HG03432 (cell line): ENCODE results near the gene MX2.
"Not testable (repeated sequence)": the region's sequence is repeated elsewhere in the genome, so short reads cannot be mapped to it uniquely, and the experiment has no call there.

Source experiments
- ATAC-seq: cut with Tn5 transposase; IDR thresholded peaks from one replicate; pipeline ENCODE4 v1.9.1; 2021; ENCODE audit warnings: mild to moderate bottlenecking, moderate library complexity; ENCODE audit not compliant: unreplicated experiment

Gene MX2

GRCh38 chr21:41410767-41411448 is 49.1 kb downstream of the MX2 start:
- no peak for ATAC-seq

- ATAC-seq = peak; percentile 47
Measured at GRCh38 chr21:41411449-41412089, 49.7 kb downstream of the MX2 start.

DNA sequence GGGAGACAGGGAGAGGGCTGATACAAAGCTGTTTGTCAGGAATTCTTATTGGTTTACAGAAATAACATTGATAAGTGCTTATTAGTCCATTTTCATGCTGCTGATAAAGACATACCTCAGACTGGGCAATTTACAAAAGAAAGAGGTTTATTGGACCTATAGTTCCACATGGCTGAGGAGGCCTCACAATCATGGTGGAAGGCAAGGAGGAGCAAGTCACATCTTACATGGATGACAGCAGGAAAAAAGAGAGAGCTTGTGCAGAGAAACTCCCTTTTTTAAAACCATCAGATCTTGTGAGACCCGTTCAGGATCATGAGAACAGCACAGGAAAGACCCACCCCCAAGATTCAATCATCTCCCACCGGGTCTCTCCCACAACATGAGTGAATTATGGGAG is 55.7 kb downstream of the MX2 start:
- ATAC-seq = not testable (repeated sequence)

GRCh38 chr21:41418393-41418792 is 56.6 kb downstream of the MX2 start:
- ATAC-seq = no peak

DNA sequence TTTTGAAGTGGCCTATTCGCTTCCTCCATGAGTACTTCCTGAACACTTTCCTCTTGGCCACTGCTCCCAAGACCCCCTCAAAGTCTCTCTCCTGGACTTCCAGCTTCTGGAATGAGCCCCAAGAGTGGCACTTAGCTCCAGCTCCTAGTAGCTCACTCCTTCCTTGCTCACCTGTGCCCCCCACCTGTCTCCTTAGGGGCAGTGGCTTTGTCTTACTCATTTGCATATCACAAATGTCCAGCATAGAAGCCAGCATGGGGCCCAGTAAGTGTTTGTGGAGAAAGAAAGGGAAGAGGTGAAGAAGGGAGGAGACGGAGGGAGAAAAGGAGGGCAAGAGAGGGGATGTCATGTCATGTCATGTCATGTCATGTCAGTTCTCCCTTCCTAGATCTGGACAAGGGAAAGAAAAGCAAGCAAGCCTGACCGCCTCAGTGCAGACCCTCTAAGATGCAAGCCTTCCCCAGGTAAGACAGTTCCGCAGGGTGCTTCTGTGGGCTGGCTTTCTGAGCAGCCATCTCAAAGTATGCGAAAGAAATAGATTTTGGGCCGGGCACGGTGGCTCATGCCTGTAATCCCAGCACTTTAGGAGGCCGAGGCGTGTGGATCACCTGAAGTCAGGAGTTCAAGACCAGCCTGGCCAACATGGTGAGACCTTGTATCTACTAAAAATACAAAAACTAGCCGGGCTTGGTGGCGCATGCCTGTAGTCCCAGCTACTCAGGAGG is 57.3 kb downstream of the MX2 start:
- no peak for ATAC-seq

DNA sequence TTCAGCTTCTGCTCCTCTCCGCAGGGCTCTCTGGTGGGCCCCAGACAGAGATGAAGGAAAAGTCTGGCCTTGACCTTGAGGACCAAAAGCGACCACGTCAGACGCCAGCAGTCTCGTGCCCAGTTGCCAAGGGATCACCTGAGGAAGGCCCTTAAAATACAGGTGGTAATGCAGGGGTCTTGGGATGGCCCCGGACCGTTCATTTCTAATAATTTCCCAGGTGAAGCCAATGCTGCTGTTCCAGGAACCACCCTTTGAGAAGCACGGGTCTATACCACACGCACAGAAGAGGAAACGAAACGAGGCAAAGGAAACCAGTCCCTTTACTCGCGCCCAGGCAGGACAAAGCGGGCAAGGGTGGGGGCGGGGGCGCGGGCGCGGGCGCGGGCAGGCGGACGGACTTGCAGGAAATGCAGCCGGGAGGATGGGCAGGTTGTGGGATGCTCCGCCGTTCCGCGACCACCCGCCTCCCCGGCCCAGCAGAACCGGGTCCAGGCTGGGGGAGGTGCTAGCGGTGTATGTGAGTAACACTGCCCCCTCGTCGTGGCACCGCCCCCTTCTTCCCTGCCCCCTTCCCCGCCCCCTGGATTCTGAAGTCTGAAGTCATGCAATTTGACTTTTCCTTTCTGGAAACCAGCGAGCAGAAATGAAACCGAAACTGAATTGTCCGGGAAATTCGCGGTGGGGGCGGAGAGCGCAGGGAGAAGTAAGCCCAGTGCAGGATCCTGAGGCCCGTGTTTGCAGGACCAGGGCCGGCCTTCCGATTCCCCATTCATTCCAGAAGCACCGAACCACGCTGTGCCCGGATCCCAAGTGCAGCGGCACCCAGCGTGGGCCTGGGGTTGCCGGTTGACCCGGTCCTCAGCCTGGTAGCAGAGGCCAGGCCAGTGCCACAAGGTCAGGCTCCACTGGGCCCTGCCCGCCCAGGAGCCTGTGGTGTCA is 58.4 kb downstream of the MX2 start:
- peak; percentile 86 for ATAC-seq

- not testable (repeated sequence) for ATAC-seq
Measured at GRCh38 chr21:41420998-41421397, 59.2 kb downstream of the MX2 start.

DNA sequence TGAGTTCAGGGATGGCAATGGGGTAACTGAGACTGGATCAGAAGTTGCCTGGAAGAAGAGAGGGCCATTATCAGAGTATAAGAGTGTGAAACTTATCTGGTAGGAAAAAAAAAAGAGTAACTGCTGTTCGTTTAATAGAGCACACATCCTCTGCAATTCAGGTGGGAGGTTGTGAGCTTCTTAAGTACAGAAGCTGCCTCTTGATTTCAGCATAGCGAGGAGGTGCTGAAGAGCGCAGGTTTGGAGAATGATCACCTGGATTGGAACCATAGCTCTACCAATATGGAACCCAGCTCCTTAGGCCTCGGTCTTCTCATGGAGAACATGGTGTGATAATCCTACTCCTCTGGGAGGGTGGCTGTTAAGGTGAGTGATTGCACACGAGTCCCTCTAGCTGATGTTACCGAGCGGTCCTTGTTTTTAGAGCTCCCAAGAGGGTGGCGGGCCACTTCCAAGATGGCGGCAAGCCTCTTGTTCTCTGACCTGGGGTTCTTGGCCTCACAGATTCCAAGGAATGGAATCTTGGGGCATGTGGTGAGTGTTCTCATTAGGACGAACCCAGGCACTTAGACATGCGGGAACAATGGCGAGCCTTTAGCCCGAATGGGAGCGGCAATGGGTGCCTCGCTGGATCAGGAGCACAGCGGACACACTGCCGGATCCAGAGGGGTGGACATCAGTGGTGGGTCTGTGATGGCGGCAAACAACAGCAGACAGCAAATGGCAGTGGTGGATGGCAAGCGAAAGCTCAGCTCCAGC is 60.9 kb downstream of the MX2 start:
- no peak for ATAC-seq

- not testable (repeated sequence) for ATAC-seq
Measured at GRCh38 chr21:41423305-41423636, 61.4 kb downstream of the MX2 start.

DNA sequence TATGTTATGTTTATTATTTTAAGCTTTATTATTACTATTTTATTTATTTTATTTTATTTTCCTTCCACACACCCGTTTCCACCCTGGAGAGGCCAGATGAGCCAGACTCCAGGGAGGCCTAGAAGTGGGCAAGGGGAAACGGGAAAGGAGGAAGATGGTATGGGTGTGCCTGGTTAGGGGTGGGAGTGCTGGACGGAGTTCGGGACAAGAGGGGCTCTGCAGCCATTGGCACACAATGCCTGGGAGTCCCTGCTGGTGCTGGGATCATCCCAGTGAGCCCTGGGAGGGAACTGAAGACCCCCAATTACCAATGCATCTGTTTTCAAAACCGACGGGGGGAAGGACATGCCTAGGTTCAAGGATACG is 63.7 kb downstream of the MX2 start:
- ATAC-seq = peak; percentile 9

DNA sequence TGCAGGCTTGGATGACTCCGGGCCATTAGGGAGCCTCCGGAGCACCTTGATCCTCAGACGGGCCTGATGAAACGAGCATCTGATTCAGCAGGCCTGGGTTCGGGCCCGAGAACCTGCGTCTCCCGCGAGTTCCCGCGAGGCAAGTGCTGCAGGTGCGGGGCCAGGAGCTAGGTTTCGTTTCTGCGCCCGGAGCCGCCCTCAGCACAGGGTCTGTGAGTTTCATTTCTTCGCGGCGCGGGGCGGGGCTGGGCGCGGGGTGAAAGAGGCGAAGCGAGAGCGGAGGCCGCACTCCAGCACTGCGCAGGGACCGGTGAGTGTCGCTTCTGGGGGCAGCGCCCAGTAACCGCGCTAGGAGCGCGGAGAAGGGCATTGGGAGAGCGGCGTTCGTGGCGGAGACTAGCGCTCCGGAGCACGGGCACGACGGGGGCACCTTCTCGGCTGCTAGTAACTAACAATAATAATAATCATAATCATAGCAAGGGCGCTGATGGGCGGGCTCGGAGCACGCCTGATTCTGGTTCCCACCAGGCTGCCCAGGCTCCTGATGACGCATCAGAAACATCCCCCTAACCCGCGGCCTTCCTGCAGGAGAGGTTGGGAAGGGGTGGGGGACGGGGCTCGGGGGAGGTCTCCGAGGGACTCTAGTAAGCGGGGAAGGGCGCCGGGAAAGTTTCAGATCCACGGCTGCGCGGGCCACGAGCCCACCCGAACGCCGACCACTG is 64.3 kb downstream of the MX2 start, which contains the start of gene MX1:
MX1 (plus strand) TSS at position 286 of the 722 bp plus-strand sequence. CDS start 5,832 bp downstream, outside the sequence.
- ATAC-seq = peak; percentile 89

DNA sequence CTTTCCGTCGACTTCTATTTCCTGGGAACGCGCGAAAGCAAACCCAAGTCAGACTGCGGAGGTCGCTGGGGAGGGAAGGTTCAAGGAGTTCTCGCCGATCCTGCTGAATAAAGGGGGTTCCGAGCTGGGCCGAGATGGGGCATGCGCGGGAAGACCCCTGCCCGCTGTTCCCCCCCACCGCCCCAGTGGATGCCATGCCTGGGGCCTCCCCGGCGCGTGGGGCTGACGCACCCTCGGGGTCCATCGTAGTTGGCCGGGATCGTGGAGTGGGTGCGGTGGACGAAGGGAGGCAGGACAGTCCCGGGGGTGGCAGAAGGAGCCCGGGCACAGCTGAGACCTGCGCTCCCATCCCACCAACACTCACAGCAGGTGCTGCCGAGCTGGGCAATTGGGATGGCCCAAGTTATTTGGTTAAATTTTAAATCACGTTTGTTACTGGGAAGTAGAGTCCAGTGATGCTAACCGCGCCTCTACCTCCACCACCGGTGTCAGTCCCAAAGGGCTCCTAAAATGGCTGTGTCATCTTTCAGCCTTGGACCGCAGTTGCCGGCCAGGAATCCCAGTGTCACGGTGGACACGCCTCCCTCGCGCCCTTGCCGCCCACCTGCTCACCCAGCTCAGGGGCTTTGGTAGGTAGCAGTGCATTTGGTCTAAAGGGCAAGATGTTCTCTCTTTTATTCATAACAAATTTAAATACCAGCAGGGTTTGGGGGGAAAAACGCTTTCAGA is 65.0 kb downstream of the MX2 start:
- peak; percentile 3 for ATAC-seq

GRCh38 chr21:41427556-41427955 is 65.7 kb downstream of the MX2 start:
- ATAC-seq = no peak

DNA sequence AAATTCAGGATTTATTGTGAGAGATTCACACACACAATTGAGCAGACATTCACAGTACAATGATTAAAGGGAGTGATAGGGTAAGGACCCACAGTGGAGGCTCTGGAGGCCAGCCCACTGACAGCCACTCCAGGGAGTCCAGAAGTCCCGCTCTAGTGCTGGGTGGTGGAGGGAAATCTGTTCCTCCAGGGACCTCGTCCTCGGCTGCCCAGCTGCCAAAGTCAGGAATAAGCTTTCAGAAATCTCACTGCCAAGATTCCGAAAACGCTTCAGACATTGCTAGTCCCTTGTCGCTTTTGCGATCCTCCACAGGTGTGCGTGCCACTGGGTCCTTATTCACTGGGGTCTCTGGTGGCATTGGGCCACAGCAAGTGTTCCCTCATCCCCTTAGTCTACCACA is 66.5 kb downstream of the MX2 start:
- no peak for ATAC-seq

GRCh38 chr21:41428847-41429246 is 67.0 kb downstream of the MX2 start:
- no peak for ATAC-seq

DNA sequence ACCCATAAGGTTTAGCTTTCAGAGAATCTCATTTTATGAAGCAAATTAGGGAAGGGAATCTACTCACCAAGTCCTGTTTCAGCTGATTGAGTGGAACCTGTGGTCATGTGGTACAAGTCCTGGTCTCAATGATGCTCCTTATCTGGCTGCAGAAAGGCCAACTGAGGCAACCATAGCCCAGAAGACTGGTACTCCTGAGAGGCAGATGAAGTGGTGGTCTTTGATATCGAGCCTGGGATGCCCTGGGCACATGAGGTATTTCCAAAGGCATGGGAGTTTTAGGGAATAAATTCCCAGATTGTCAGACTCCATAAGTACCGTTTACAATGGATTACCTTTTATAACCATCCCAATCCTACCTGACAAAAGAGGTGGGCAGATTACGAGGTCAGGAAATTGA is 67.5 kb downstream of the MX2 start:
- ATAC-seq = no peak

- ATAC-seq = no peak
Measured at GRCh38 chr21:41429925-41430491, 68.2 kb downstream of the MX2 start.

DNA sequence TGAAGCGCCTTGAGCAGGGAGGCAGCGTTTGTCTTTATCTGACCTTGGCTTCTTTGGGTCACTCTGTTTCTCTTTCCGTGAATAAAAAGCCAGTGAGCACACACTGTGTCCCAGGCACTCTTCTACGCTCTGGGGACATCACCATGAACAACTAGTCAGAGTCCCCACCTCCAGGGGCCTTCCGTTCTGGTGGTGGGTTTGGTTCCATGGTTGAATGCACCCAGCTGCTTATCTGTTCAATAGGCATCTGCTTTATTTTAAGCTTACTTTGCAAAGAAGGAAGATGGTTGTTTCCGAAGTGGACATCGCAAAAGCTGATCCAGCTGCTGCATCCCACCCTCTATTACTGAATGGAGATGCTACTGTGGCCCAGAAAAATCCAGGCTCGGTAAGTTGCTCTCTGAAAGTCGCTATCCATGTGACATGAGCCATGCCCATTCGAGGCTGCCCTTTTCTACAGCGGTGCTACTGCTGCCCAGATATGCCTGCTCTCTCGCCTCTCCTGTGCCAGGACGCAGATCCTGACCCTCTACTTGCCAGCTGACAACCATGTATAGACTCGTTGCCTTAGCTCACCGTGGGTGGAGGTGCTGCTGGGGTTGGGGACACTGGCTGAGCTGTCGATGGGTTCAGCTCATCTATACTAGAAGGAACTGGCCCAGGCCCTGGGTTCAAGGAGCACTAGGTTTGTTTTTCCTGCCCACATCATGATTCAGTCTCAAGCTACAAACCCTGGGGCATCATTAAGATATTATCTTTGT is 70.1 kb downstream of the MX2 start:
- peak; percentile 83 for ATAC-seq
